Calu3 (cell line): ENCODE data around the gene RAP1GAP2. TPM values are rescaled to one million over a fixed set of nuclear protein-coding genes. Genes with fewer than 3 reads are reported as not detected.

Experiments used
- BruUV-seq: library from RNA; stranded (reverse); fragments of 400-500 nt; replicated peaks from 2 replicates; lab custom pipeline; 2021; lab: Mats Ljungman, UMichigan
- CTCF ChIA-PET: fragments of 300-600 bp; sonication (Branson Sonifier 250); formaldehyde crosslinking; loops from one replicate; lab custom pipeline; 2022; ENCODE audit warnings: antibody characterized with exemption; lab: Charles Lee
- DNase-seq: peaks from one replicate; pipeline ENCODE4 v3.0.0; 2022
- H3K27ac Mint-ChIP-seq: one replicate; pipeline ENCODE4 v1.8.0; 2022; ENCODE audit warnings: mixed read lengths; ENCODE audit not compliant: unreplicated experiment
- H3K27me3 Mint-ChIP-seq: one replicate; pipeline ENCODE4 v1.8.0; 2022; ENCODE audit warnings: mixed read lengths; ENCODE audit not compliant: unreplicated experiment
- H3K36me3 Mint-ChIP-seq: one replicate; pipeline ENCODE4 v1.8.0; 2022; ENCODE audit warnings: mild to moderate bottlenecking, moderate library complexity, mixed read lengths; ENCODE audit not compliant: insufficient read depth, unreplicated experiment
- H3K4me1 Mint-ChIP-seq: one replicate; pipeline ENCODE4 v1.8.0; 2022; ENCODE audit warnings: mild to moderate bottlenecking, low read depth, mixed read lengths; ENCODE audit not compliant: unreplicated experiment
- H3K4me3 Mint-ChIP-seq: one replicate; pipeline ENCODE4 v1.8.0; 2022; ENCODE audit warnings: mild to moderate bottlenecking, low read depth, moderate library complexity, mixed read lengths; ENCODE audit not compliant: unreplicated experiment
- H3K9me3 Mint-ChIP-seq: one replicate; pipeline ENCODE4 v1.8.0; 2022; ENCODE audit warnings: low read depth, mixed read lengths; ENCODE audit not compliant: unreplicated experiment
- intact Hi-C: fragments of 100-400 bp; cut with micrococcal nuclease; formaldehyde crosslinking; loops from one replicate; pipeline ENCODE4 v1.10.0; 2022; ENCODE audit not compliant: unreplicated experiment
- total RNA-seq: library from RNA; stranded (reverse); gene quantifications from 2 replicates; pipeline ENCODE4 v1.2.3, GENCODE V29; 2022
- TF ChIP-seq, protein P1 (sequence below): fragments of 200-600 bp; IDR thresholded peaks from one replicate; pipeline ENCODE4 v1.8.0; 2022; ENCODE audit warnings: antibody characterized with exemption; ENCODE audit not compliant: unreplicated experiment

The RAP1GAP2 gene
- total RNA-seq, 1 experiment from 2014 or later: 38.4 TPM

DNA sequence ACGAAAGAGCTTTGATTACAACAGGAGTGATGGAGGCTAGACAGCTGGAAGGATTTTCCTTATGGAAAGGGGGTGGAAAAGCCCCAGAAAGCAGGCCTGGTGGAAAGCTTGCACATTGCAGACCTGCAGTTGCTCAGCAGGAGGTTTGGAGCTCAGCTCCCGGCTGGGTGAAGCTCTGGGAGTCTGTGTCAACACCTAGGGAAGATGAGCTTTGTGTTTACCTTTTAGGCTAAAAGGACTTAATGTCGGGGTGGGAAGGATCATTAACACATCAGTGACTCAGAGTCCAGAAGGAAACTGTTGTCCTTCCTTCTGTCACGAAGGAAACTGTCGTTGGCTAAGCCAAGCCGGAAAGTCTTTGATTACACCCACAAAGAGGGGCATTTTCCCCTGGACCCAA lies 48.2 kb downstream of the RAP1GAP2 start:
- intact Hi-C loops: no loop called here
- no peak for DNase-seq
- CTCF ChIA-PET: no interaction called here
- Mint-ChIP-seq H3K4me3 (no peak overlapping the region), H3K4me1 (peaks cover 5% of the 10 kb centered on the region), H3K27me3 (no peaks in the 10 kb centered on the region), H3K27ac (no peak overlapping the region), H3K9me3 (no peaks in the 10 kb centered on the region), H3K36me3 (no peaks in the 10 kb centered on the region)
- BruUV-seq: no TSS peak
- TF ChIP-seq, protein P1, sequence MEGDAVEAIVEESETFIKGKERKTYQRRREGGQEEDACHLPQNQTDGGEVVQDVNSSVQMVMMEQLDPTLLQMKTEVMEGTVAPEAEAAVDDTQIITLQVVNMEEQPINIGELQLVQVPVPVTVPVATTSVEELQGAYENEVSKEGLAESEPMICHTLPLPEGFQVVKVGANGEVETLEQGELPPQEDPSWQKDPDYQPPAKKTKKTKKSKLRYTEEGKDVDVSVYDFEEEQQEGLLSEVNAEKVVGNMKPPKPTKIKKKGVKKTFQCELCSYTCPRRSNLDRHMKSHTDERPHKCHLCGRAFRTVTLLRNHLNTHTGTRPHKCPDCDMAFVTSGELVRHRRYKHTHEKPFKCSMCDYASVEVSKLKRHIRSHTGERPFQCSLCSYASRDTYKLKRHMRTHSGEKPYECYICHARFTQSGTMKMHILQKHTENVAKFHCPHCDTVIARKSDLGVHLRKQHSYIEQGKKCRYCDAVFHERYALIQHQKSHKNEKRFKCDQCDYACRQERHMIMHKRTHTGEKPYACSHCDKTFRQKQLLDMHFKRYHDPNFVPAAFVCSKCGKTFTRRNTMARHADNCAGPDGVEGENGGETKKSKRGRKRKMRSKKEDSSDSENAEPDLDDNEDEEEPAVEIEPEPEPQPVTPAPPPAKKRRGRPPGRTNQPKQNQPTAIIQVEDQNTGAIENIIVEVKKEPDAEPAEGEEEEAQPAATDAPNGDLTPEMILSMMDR: no peak

DNA sequence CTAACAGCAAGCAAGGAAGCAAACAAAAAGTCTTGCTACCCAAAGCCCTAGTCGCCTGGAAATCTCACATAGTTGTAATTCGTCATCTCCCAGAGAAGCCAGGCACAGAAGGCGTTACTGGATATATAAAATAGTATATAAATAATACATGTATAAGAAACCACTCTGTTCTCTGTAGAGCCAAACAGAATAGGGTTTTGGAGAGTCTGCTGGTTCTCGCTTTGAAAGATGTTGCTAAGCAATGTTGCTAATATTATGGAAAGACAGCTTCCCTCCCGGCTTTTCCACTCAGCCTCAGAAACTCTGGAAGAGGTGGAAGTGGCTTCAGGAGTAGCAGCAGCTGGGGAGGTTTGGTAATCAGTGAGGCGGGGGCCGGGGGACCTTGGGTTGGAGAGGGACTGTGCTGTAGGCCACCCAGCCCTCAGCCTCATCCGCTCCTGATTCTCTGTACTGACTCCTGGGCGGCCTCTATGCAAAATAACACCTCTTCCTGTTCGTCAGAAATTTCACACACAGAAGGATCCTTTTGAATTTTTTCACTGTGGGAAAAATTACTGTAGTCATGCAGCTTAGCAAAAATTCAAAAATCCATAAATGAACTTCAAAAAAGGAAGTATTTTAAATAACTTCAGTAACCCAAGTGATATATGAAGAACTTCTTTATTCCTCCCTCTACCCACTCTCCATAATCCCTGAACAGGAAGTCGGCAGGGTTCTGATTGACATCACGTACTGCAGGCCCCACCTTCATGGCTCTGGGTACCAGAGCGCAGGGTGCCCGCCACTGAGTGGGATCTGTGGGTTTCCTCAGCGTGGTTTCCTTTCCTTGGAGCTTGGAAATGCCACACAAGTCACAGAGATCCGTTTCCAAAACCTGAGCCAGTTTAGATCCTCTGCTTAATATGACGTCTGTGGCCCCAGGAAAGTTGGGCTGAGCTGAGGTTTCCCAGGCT lies 51.4 kb downstream of the RAP1GAP2 start:
- Mint-ChIP-seq H3K9me3 (no peaks in the 10 kb centered on the region), H3K27ac (no peak overlapping the region), H3K4me3 (no peak overlapping the region), H3K27me3 (no peaks in the 10 kb centered on the region), H3K36me3 (no peaks in the 10 kb centered on the region), H3K4me1 (peaks cover 5% of the 10 kb centered on the region)
- intact Hi-C loops: loop anchor here (1.0 to 5.0 kb wide), 2 partner anchors 83 to 165 kb away; no protein-coding TSS in a partner anchor
- TF ChIP-seq, protein P1: no peak
- no TSS peak for BruUV-seq
- no peak for DNase-seq
- CTCF ChIA-PET: interaction anchor here (1.0 to 2.0 kb wide), 2 partner anchors 83 to 84 kb away, joined by 5 to 8 read pairs; no protein-coding TSS in a partner anchor

DNA sequence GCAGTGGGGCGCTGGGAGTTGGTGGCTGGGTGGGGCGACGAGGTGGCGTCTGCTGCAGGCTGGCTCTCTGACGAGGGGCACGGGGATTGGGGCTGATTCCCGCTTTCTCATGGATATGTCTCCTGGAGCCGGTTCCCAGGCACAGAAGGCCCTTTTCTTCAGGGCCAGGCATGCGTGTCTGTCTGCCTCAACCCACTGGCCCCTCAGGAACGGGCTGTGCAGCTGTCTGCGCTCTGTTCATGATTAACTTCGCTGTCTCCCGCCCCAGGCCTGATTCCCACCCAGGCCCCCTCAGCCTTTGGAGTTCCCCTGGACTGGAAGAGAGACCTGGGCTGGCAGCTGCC lies 53.1 kb downstream of the RAP1GAP2 start:
- TF ChIP-seq, protein P1: no peak
- no peak overlapping the region for H3K27ac Mint-ChIP-seq
- CTCF ChIA-PET: interaction anchor here (0.6 to 2.0 kb wide), 5 partner anchors 81 to 163 kb away, joined by 3 to 10 read pairs (median 8); no protein-coding TSS in a partner anchor
- H3K36me3 Mint-ChIP-seq: peaks cover 4% of the 10 kb centered on the region
- no TSS peak for BruUV-seq
- intact Hi-C loops: loop anchor here (5.0 kb wide), 1 partner anchor 163 kb away; no protein-coding TSS in a partner anchor
- H3K4me1 Mint-ChIP-seq: peaks cover 4% of the 10 kb centered on the region
- no peaks in the 10 kb centered on the region for H3K27me3 Mint-ChIP-seq
- H3K9me3 Mint-ChIP-seq: no peaks in the 10 kb centered on the region
- DNase-seq: no peak
- H3K4me3 Mint-ChIP-seq: no peak overlapping the region

DNA sequence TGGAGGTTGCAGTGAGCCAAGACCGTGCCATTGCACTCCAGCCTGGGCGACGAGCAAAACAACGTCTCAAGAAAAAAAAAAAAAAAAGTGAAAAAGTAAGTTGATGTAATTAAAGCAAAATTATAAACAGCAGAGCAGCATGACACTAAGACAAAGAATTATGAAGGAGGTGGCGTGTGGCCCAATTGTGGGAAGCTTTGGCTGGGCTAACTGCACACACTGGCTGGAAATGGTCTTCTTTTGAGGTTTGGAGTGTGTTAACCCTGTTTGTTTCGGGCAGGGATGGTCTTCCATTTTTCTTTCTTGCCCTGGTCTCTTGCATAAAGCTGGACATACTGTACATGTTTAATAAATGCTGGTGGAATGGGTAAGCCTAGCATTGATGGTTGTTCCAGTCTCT lies 54.8 kb downstream of the RAP1GAP2 start:
- CTCF ChIA-PET: no interaction called here
- no peak for DNase-seq
- intact Hi-C loops: no loop called here
- Mint-ChIP-seq H3K4me1 (no peaks in the 10 kb centered on the region), H3K9me3 (no peaks in the 10 kb centered on the region), H3K27ac (no peak overlapping the region), H3K36me3 (peaks cover 11% of the 10 kb centered on the region), H3K4me3 (no peak overlapping the region), H3K27me3 (no peaks in the 10 kb centered on the region)
- TF ChIP-seq, protein P1: no peak
- BruUV-seq: no TSS peak
